Renal cortical epithelial cell (primary cell): Measurements from ENCODE around the gene CFL1. TPM values are rescaled to one million over a fixed set of nuclear protein-coding genes. Genes with fewer than 3 reads are reported as not detected.
"Not testable (repeated sequence)": the region's sequence is repeated elsewhere in the genome, so short reads cannot be mapped to it uniquely, and the experiment has no call there.

Source experiments
- DNase-seq: peaks from one replicate; pipeline ENCODE4 v3.0.0-alpha.2; 2011; ENCODE audit warnings: low read depth
- total RNA-seq: library from RNA; depleted of rRNA; stranded (reverse); fragments of >200 nt; gene quantifications from 2 replicates; pipeline ENCODE4 v1.2.3, GENCODE V29; 2014

CFL1 gene
- total RNA-seq: 1,035 and 1,160 TPM in 2 replicates

GRCh38 chr11:65857853-65858680 lies at the start of gene CFL1:
Gene CFL1, minus strand, starts transcription at chr11:65858180. Its CDS starts 81 bp downstream, at chr11:65858099.
- DNase-seq: peak; percentile 90

- DNase-seq: no peak
Observed at GRCh38 chr11:65906602-65907001, 48.6 kb upstream of the CFL1 start.

DNA sequence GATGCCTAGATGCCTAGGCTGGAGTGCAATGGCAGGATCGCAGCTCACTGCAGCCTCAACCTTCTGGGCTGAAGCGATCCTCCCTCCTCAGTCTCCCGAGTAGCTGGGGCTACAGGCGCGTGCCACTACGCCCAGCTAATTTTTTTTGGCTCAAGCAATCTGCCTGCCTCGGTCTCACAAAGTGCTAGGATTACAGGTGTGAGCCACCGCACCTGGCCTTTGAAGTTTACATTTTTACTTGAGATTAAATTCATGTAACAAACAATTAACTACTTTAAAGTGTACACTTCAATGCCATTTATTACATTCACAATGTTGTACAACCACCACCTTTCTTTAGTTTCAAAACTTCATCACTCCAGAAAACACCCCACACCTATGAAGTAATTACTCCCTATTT lies 45.7 kb upstream of the CFL1 start:
- no peak for DNase-seq

DNA sequence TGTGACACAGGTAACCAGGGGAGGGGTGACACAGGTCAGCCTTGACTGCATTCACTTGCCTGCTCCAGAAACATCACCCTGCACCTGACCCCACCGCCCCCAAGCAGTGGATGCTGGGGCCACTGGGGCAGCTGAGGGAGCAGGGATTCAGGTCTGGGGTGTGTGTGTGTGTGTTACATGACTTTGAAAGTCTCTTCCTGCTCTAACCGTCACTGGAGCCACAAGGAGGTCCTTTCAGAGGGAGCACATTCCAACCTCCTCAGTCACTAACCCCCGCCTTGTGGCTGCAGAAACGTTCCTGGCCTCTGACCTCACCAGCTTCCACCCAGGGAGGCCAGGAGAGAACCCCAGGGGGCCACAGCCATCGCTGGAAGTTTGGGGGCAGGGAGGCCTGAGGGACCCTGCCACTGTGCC lies 45.1 kb upstream of the CFL1 start:
- peak; percentile 85 for DNase-seq

- no peak for DNase-seq
Observed at GRCh38 chr11:65900899-65901180, 42.9 kb upstream of the CFL1 start.

DNA sequence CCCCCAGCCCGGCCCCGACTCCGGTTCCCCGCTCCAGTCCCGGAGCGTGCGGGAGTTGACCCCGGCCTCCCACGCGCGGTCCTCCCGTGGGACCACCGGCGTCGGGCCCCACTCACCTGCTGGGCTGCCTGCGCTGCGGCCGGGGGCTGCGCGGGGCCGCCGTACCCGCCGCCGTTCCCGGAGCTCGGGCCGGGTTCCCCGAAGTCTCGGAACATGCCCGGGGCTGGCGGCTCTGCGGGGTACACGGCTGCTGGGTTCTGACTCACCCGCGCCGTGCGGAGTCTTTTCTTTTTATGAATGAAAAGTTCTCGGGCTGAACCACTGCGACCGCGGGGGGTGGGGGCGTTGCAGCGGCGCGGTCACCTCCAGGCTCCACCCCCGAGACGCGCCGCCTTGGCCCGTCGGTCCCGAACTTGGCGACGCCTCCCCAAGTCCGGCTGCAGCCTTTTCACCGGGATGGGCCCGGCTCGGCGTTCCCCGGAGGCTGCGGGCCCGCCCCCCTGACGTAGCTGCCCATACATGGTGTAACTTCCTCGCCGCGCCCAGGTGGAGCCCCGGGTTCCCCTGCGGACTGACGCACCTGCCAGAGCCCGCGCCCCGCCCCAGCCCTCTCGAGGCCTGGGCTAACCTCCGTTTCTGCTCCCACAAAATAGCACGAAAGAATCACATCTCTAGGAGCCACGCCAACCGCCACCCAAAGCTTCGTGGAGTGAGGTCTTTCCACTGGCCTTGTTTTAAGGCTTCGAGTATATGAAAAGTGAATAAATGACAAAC lies 42.3 kb upstream of the CFL1 start, which contains the start of gene FOSL1:
FOSL1 (minus strand) TSS at position 264 of the 774 bp plus-strand sequence; CDS start at position 215, 49 bp downstream.
- peak; percentile 83 for DNase-seq

GRCh38 chr11:65899356-65900124 lies 41.6 kb upstream of the CFL1 start:
- no peak for DNase-seq

DNA sequence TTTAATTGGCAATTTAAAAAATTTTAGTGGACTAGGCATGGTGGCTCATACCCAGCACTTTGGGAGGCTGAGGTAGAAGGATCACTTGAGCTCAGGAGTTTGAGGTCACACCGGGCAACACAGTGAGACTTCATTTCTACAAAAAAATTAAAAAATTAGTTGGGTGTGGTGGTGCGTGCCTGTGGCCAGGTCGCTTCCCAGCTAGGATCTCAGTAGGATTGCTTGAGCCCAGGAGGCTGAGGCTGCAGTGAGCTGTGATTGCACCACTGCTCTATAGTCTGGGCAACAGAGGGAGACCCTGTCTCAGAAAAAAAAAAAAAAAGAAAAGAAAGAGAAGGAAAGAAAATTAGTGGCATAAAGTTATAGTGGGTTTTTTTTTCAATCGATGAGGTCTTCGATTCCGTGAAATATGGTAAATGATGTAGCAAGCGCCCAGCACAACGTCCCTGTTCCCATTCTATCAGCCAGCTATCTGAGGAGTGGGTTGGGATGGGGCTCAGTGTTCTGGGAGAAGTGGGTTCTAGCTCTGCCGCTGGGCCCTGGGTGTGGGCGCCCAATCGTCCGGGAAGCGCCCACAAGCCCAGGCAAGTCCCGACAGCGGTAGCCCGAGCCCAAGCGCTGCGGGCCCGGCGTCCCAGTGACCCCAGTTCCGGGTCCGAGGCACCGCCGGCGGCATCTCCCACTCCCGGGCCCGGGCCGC lies 40.8 kb upstream of the CFL1 start:
- no peak for DNase-seq

- no peak for DNase-seq
Observed at GRCh38 chr11:65897020-65897471, 39.1 kb upstream of the CFL1 start.

GRCh38 chr11:65896034-65896999 lies 38.3 kb upstream of the CFL1 start:
- DNase-seq: no peak

DNA sequence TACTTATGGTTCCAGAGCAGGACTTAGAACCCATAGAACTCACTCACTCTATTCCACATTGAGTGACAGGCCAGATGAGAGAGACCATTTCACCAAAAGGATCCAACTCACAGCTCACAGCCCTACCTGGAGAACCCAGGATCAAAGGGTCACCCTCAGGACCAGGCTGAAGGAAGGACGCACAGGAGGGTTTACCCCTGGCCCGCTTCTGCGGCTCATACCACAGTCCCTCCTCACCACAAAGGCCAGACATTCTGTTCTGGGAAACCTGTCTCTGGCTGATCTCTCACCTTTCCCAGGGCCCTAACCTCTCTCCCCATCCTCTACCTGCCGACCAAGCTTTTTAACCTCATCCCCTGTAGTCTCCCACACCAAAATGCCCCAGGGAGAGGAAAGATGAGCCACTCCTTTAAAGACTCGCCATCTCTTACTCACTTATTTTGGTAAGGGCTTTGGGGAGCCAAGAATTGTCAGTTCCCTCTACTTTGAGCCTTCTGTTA lies 37.6 kb upstream of the CFL1 start:
- no peak for DNase-seq

GRCh38 chr11:65894034-65894591 lies 36.1 kb upstream of the CFL1 start:
- no peak for DNase-seq

DNA sequence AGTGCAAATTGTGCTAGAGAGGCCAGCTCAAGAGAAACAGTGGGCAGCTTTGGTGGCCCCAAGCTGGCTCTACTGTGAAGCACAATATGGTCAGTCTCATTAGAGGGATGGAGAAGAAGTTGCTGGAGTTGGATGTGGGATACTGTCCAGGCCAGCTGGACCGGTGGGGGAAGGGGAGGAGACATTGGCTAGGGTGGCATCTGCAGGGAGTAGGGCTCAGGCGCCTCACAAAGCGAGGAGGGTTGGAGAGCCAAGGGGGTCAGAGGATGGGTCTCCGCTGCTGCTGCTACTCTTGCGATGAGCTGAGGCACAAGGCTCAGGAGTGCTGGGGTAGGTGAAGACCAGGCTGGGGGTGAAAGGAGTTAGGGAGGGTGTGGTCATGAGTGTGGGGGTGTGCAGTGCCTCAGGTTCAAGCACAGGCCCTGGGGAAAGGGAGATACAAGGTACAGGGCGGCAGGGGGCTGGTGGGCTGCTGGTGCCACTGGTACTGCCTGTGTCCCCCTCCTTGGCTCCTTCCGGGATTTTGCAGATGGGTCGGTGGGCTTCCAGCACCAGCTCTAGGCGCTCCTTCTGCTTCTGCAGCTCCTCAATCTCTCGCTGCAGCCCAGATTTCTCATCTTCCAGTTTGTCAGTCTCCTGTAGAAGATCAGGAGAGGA lies 34.8 kb upstream of the CFL1 start:
- DNase-seq: no peak

GRCh38 chr11:65892137-65892540 lies 34.2 kb upstream of the CFL1 start:
- not testable (repeated sequence) for DNase-seq

- DNase-seq: no peak
Observed at GRCh38 chr11:65891219-65892136, 33.5 kb upstream of the CFL1 start.

DNA sequence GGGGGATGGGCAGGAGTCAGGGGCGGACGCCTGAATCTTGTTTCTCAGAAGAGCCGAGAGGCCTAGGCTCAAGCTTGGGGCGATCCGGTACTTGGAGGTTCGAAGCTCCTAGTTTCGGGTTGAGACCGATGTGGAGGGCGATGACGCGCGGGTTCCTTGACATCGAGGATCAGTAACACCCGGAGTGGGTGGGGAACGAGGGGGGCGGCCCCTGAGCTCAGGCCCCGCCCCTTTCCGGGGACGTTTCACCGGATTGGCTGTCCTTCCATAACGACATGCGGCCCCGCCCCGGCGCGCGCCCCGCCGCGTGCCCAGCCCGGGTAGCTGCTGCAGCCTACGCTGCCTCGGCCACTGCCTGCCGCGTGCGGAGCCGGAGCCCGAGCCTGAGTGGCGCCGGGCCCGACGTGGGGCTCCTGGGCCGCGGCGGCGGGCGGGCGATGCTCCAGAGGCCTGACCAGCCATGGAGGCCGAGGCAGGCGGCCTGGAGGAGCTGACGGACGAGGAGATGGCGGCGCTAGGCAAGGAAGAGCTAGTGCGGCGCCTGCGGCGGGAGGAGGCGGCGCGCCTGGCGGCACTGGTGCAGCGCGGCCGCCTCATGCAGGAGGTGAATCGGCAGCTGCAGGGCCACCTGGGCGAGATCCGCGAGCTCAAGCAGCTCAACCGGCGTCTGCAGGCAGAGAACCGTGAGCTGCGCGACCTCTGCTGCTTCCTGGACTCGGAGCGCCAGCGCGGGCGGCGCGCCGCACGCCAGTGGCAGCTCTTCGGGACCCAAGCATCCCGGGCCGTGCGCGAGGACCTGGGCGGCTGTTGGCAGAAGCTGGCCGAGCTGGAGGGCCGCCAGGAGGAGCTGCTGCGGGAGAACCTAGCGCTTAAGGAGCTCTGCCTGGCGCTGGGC lies 32.6 kb upstream of the CFL1 start, which contains the start of gene CCDC85B:
CCDC85B (plus strand) TSS at position 350 of the 895 bp plus-strand sequence; CDS start at position 461, 111 bp downstream.
- peak; percentile 81 for DNase-seq
